ENCODE results near the gene ACTL7B.

The ACTL7B gene

DNA sequence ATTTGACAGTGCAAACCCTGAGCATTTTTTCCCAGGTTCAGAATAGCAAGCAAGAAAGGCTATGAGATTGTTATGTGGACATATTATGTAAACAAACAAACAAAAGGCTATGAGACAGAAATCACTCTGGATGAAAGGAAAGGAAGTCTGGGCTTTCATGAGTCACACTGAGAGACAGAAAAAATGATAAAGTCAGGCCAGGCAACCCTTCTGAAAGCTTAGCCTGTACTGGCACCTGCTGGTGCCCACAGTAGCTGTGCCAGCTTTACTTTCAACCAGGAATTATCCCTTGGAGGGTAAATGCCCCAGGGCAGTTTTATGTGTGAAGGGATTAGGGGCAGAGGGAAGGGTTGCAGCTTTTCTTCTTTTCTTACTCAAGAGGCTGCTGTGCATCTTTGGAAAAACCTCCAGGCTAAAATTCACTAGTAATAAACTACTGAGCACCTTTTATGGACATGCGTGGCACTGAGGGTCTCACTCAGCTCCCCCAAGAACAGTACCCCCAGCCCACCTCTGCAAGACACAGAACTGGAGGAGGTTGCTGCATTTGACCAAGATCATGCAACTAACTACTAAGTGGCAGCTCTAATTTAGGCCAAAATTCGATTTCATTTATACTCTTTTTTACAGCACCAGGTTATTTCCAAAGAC lies 41.7 kb downstream of the ACTL7B start:
- H3K27ac Mint-ChIP-seq, result no peak overlapping the region
- no peaks in the 10 kb centered on the region for H3K36me3 Mint-ChIP-seq
- H3K4me1 Mint-ChIP-seq, result no peaks in the 10 kb centered on the region
- peaks cover 7% of the 10 kb centered on the region for H3K27me3 Mint-ChIP-seq
- no peaks in the 10 kb centered on the region for H3K9me3 Mint-ChIP-seq
- H3K4me3 Mint-ChIP-seq, result no peak overlapping the region
- CTCF ChIA-PET, result interaction anchor here (1.1 to 1.2 kb wide), 2 partner anchors 52 to 247 kb away, joined by 3 read pairs; no protein-coding TSS in a partner anchor
- DNase-seq, result no peak

DNA sequence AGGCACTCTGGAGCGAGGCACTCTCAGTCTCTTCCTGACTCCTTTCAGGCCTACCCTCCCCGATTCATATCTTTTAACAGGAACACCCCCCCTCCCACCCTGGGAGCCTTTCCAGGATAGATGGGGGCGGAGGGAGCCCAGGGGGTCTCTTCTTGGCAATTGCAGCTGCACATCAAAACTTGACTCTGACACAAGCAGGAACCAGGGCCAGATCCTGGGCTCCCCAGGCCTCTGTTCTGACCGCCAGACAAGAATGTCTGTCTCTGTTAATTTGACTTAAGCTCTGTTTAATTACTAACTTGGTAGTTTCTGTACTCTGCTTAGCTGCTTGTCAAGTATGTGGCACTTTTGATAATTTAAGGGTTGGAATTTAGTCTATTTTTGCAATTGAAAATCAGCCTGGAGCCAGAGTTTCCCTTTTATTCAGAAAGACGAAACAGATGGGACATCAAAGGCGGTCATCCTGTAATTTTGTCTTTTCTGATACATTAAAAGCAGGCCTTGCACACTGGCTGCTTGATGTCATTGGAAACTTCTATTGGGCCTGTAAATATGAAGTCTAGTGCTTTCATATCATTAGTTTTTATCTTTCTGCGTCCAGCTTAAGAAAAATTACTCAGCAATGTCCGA lies 43.3 kb downstream of the ACTL7B start:
- H3K4me3 Mint-ChIP-seq, result no peak overlapping the region
- no peaks in the 10 kb centered on the region for H3K9me3 Mint-ChIP-seq
- H3K4me1 Mint-ChIP-seq, result no peaks in the 10 kb centered on the region
- H3K36me3 Mint-ChIP-seq, result no peaks in the 10 kb centered on the region
- CTCF ChIA-PET, result no interaction called here
- H3K27ac Mint-ChIP-seq, result no peak overlapping the region
- no peak for DNase-seq
- peaks cover 7% of the 10 kb centered on the region for H3K27me3 Mint-ChIP-seq

DNA sequence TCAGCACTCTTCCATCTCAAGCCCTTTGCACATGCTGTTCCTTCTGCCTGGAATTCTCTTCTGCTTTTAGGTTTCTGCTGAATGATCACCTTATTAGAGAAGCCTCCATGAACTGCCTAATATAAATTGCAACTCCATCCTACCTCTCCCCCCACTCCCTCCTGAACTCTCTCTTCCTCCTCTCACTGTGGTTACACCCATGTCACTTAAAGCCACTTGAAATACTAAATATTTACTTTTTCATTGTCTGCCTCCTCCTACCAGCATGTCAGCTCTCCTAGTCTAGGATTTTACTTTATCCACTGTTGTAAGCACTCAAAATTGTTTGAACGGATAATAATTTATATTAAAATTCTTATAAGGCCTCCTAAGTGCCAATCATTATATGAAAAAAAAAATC lies 43.8 kb downstream of the ACTL7B start:
- H3K27ac Mint-ChIP-seq, result no peak overlapping the region
- CTCF ChIA-PET, result no interaction called here
- no peaks in the 10 kb centered on the region for H3K9me3 Mint-ChIP-seq
- no peak overlapping the region for H3K4me3 Mint-ChIP-seq
- no peaks in the 10 kb centered on the region for H3K4me1 Mint-ChIP-seq
- DNase-seq, result no peak
- H3K36me3 Mint-ChIP-seq, result no peaks in the 10 kb centered on the region
- peaks cover 7% of the 10 kb centered on the region for H3K27me3 Mint-ChIP-seq

DNA sequence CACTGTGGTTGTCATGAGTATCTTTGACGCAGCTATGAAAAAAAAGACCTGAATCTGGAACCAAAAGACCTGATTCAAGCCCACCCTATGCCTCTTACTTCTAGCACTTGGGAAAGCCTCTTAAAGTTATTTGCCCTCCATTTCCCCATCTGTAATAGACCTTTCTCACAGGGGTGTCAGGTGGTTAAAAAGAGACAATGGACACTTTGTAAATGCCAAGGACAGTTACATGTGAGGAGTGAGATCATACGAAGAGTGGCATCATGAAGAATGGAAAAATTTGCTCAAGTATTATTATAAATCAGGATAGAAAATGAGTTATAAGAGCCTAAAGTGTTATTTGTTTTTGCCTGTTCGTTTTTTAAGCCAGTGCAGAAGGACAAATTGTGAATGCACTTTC lies 46.5 kb downstream of the ACTL7B start:
- no peak overlapping the region for H3K27ac Mint-ChIP-seq
- DNase-seq, result no peak
- H3K27me3 Mint-ChIP-seq, result peaks cover 3% of the 10 kb centered on the region
- H3K36me3 Mint-ChIP-seq, result no peaks in the 10 kb centered on the region
- H3K9me3 Mint-ChIP-seq, result no peaks in the 10 kb centered on the region
- CTCF ChIA-PET, result no interaction called here
- no peak overlapping the region for H3K4me3 Mint-ChIP-seq
- no peaks in the 10 kb centered on the region for H3K4me1 Mint-ChIP-seq
